ENCODE measurements around the gene GRB7.
"Not testable (repeated sequence)": the region's sequence is repeated elsewhere in the genome, so short reads cannot be mapped to it uniquely, and the experiment has no call there.

Gene GRB7

DNA sequence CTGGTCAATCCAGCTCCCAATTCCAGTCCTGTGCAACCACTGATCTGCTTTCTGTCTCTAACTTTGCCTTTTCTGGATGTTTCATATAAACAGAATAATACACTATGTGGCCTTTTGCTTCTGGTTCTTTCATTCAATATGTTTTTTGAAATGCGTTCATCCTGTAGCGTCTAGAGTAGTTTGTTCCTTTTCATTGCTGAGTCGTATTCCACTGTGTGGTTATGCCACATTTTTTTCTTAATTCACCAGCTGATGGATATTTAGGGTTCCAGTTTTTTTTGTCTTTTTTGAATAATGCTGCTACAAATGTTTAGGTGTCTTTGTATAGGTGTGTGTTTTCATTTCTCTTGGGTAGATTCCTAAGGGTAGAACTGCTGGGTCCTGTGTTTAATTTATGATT, 5.2 kb upstream of the GRB7 start:
- DNase-seq (ENCODE audit: low read depth in 2 of 2) = no peak

DNA sequence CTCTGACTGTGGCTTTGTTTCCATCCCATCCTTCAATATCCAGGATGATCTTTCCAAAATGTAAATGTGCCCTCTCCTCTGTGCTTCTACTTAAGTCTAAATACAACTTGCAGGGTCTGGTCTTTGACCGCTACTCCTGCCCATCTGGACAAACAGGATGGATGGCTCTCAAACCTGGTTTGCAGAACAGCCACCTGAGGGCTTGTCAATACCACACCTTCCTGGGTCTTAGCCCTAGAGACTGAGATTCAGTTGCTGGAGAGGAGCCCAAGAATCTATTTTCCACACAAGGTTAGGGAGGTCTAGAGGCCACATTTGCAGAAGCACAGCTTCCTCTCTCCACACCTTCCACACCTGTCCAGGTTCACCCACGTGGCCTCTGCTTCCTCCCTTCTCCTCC, 1.9 kb upstream of the GRB7 start:
- no peak for DNase-seq (ENCODE audit: low read depth in 2 of 2)

DNA sequence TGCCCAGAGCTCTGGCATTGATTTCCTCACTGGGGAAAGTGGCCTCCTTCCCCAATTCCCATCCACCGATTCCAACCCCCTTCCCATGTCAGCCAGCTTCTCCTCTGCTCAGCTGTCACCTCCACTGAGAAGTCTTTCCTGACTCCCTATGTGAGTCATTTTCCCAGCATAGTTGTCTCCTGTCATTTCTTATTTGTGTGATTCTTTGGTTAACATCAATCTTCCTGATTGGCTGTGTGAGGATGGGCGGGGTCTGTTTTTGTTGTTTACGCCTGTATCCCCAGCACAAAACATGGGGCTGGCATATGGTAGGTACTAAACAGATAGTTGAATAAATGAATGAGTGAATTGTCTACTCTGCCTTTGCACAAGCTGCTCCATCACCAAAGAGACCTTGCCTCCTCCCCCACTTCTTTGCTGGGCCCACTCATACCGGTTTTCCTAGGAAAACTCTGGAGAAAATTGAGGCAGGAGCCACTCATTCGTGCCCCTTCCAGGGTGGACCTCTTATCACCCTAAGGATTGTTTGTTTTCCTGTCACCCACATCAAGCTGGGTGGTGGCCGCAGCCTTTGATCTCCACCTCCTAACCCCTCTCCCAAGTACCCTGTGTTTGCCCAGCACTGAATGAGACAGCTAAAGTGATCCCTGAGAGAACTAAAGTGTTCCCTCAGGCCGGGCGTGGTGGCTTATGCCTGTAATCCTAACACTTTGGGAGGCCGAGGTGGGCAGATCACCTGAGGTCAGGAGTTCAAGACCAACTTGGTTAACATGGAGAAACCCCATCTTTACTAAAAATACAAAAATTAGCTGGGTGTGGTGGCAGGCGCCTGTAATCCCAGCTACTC, 1.2 kb upstream of the GRB7 start:
- no peak for DNase-seq (ENCODE audit: low read depth in 2 of 2)

DNA sequence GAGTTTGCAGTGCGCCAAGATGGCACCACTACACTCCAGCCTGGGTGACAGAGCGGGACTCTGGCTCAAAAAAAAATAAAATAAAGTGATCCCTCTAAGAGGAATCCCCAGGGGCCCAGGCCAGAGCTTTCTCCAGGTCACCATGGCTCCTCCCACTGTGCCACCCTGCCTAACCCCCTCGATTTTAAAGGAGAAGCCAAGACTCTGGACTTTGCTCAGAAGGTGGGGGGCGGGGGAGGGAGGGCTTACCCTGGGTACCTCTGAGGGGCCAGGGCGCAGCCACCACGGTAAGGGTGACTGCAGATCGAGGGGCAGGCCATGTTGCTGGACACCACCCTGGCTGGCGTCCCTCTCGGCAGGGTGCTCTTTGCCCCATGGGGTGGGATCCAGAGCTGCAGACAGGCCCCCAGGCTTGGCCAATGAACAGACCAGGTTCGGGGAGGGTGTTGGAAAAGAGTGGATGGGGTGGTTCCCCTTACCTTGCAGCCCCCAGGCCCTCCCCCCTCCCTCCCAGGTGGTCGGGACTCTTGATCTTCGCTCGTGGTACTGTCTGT, 455 bp upstream of the GRB7 start:
- DNase-seq (ENCODE audit: low read depth in 2 of 2) = no peak

DNA sequence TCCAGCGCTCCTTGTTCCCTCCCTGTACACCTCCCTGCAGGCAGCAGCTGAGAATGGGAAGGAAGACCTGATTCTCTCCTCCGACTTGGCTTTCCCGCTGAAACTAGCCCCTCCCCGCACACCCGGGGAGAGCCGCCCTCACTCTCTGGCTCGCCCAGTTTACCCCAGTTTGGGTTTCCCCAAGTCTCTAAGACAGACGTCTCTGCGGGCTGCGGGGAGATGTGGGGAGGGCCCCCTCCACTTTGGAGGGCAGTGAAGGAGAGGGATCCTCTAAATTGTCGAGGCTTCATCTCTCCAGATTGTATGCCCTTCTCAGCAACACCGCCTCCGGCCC, 797 bp downstream of the GRB7 start:
- no peak for DNase-seq (ENCODE audit: low read depth in 2 of 2)

DNA sequence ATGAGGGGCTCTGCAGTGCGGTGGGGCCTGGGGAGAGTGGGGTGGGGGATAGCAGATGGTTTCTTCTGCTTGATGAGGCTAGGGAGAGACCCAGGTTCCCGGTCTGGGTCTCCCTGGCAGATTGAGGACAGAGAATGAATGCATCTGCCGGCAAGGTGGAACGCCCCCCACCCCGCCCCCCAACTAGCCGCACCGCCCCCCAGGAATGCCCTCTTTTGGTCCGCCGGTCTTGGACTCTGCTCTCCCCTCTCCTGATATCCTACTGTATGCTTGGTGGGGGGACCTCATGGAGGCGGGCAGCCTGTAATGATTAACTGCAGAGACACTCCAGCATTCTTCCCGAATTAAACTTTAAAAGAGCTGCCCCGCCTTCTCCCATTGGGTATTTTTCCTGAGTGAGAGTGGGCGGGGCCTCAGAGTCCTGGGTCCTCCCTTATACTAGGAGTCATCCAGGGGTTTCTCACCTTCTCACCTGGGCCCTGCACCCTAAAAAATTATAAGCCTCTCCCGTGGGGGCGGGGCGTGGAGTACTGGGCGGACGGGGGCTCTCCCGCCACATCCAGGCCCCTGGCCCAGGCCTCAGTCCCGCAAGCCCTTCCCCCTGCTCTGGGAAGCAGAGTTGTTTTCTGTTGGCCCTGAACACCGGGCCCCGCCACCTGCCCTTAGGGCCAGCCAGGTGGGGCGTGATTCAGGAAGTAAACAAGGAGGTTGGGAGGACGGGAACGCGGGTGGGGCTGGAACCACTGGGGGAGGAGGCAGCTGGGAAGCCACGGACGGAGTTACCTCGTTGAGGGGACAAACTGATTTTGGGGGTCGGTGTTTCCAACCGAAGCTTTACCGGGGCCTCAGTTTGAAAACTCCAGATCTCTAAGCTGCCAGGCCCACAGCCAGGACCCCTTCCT, 1.5 kb downstream of the GRB7 start:
- DNase-seq (ENCODE audit: low read depth in 2 of 2) = no peak

DNA sequence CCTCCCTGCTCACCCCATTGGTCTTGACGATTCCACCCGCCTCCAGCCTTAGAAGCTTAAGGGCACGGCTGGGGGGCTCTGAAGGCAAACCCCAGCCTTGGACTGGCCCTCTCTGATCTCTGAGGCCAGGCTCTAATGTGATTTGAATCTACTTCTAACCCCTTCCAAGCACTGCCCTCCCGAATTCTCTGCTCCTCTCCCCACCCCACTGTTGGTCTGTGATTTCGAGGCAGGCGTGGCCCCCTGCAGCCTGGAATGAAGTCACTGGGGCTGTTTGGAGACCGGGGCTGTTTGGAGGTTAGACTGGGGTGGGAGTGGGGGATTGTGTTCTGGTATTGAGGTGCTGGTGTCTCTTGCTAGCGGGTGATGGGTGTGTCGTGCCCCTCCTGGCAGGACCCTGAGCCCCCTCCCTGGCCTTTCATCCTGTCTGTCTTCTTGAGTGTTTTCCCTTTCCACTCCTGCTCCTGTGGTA, 2.2 kb downstream of the GRB7 start:
- DNase-seq (ENCODE audit: low read depth in 2 of 2) = no peak

DNA sequence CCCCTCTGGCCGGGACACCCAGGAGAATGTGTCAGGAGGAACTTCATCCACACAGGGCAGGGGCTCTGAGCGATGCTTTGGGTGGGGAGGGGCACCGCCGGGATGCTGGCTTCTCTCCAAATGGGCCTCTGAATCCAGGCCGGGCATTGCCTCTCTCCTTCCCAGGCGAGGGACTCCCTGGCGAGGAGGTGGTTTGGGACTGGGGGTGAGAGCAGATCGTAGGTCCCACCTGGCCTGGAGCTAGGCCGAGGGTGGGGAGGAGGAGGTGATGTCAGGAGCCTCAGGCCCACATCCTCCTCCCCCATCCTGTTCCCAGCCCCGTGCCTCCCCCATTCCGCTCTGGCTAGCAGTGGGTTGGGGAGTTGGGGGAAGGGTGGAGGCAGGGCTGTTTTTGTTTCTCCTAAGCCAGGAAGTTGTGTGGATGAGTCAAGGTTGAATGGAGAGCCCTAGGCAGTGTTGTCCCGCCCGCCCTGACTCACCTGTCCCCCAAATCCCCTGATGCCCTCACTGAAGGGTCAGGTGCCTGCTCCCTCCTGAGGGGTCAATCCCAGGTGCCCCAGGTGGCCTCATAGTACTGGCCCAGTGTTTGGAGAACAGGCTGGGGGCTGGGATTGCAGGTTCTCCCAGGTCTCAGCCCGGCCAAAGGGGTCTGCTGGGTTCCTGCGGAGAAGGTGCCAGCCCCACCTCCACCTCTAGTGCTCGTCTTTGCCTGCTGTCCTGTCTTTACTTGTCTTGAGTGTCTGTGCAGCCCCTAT, 2.8 kb downstream of the GRB7 start:
- no peak for DNase-seq (ENCODE audit: low read depth in 2 of 2)

DNA sequence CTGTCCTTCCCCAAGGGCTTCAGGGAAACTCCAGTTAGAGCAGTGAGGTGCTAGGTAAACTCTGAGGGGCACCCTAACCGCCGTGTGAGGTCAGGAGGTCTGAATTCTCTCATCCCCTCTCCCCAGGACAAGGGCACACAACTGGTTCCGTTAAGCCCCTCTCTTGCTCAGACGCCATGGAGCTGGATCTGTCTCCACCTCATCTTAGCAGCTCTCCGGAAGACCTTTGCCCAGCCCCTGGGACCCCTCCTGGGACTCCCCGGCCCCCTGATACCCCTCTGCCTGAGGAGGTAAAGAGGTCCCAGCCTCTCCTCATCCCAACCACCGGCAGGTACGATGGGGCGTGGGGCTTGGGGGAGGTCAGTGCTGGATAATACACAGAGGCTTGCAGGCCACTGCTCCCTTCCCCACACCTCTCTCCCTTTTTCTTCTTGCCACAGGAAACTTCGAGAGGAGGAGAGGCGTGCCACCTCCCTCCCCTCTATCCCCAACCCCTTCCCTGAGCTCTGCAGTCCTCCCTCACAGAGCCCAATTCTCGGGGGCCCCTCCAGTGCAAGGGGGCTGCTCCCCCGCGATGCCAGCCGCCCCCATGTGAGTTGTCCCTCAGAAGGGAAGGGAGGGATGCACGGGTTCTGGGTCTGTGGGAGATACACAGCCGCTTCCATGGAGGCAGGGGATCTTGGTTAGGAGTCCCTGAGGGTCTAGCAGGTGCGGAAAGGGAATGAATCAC, 4.6 kb downstream of the GRB7 start:
- no peak for DNase-seq (ENCODE audit: low read depth in 2 of 2)

DNA sequence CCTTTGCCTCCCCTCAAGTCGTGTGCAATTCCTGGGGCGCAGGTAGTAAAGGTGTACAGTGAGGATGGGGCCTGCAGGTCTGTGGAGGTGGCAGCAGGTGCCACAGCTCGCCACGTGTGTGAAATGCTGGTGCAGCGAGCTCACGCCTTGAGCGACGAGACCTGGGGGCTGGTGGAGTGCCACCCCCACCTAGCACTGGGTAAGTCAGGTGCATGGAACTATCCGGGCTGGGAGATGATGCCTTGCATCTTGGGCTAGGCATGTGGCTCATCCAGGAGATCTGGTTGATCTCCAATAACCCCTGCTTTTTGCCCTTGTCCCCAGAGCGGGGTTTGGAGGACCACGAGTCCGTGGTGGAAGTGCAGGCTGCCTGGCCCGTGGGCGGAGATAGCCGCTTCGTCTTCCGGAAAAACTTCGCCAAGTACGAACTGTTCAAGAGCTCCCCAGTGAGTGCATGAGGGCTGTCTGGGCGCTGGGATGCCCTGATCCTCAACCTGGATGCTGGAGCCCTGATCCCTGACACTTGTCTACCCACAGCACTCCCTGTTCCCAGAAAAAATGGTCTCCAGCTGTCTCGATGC, 5.2 kb downstream of the GRB7 start:
- no peak for DNase-seq (ENCODE audit: low read depth in 2 of 2)

DNA sequence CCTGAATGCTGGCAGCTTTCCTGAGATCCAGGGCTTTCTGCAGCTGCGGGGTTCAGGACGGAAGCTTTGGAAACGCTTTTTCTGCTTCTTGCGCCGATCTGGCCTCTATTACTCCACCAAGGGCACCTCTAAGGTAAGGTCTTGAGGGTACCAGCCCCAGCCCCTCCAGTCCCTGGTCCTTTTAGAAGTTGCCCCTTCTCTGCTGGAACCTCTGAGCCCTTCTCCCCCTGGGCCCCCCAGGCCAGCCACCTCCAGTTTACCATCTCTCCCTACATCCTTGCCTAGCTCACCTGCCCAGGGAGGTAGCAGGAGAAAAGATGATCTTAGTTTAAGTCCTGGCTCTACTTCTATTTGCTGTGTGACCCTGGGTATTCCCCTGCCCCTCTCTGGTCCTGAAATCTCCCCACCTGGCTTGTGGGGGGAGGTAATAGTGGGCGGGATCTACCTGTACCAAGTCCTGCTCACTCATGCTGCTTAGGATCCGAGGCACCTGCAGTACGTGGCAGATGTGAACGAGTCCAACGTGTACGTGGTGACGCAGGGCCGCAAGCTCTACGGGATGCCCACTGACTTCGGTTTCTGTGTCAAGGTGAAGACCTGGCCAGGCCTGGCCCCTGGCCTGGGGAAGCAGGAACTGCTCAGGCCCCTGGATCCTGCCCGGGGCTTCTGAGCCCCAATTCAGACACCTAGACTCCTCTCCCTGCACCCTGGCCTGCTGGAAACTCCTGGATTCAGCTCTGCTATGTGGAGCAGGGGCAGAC, 6.5 kb downstream of the GRB7 start:
- no peak for DNase-seq (ENCODE audit: low read depth in 2 of 2)

DNA sequence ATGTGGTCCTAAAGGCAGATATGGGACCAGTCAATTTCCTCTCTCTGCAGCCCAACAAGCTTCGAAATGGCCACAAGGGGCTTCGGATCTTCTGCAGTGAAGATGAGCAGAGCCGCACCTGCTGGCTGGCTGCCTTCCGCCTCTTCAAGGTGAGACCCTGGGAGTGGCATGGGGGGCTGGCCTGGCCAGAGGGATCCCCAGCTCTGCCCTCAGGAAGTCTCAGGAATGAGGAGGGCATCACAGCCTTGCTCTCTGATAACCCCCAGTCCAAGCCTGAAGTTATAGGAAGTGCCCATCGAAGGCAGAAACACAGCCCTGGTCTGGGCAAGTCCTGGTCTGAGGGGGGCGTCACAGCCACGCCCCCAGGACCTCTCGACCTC, 7.1 kb downstream of the GRB7 start:
- no peak for DNase-seq (ENCODE audit: low read depth in 2 of 2)

DNA sequence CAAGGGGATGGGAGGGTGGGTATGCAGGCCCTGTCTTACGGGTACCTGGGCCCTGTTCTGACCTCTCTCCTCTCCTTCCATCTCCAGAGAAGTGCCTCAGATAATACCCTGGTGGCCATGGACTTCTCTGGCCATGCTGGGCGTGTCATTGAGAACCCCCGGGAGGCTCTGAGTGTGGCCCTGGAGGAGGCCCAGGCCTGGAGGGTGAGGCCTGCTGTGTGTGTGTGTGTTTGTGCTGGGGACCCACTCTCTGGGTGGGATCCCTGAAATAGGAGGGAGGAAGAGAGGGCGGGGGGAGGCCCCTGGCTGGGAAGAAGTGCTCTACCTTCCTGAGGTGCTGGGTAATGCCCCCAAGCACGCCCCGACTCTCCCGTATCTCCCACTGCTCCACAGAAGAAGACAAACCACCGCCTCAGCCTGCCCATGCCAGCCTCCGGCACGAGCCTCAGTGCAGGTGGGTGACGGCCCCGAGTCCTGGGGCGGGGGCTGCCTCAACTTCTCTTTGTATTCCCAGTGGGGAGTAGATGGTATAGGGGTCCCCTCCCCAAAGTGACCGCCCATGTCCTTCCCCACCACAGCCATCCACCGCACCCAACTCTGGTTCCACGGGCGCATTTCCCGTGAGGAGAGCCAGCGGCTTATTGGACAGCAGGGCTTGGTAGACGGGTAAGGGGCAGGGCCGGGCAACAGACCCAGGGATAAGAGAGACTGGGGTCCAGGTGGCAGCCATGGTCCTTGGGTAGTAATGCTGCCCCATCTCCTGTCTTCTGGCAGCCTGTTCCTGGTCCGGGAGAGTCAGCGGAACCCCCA, 7.8 kb downstream of the GRB7 start:
- no peak for DNase-seq (ENCODE audit: low read depth in 2 of 2)

DNA sequence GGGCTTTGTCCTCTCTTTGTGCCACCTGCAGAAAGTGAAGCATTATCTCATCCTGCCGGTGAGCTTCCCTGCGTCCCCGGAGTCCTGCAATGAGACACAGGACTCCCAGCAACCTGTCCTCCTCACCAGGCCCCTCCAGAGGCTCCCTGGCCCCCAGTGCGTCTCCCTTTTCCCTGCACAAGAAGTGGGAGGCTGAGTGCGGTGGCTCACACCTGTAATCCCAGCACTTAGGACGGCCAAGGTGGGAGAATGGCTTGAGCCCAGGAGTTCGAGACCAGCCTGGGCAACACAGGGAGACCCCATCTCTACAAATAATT, 8.4 kb downstream of the GRB7 start:
- DNase-seq (ENCODE audit: low read depth in 2 of 2) = no peak

DNA sequence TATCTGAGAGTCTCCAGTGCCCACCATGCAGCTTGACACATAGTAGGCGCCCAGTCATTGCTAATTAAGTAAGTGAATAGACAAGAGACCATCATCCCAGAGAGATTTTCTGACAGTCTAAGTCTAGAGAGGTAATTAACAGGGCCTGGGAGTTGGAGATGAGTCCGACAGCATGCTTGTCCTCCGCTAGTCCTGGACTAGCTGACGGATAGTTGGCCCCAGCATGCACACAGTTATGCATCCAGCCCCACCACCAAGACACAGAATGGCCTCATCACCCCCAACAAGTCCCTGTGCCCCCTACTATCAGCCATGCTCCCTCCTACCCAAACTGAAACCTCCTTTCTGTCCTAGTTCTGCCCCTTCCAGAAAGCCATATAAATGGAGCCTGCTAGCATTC, 10.0 kb downstream of the GRB7 start:
- DNase-seq (ENCODE audit: low read depth in 2 of 2) = no peak

DNA sequence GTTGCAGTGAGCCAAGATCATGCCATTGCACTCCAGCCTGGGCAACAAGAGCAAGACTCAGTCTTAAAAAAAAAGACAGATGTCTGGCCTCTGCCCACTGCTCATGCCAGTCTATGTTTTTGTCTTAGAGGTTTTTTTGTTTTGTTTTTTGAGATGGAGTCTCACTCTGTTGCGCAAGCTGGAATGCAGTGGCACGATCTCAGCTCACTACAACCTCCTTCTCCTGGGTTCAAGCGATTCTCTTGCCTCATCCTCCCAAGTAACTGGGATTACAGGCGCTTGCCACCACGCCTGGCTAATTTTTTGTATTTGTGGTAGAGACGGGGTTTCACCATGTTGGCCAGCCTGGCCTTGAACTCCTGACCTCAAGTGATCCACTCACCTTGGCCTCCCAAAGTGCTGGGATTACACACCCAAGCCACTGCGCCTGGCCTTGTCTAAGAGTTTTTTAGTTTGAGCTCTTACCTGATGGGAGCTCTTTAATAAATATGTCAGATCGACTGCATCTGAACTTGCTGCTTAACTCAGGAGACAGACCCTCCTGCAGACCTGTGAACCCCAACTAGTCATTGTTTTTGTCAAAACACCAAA, 10.8 kb downstream of the GRB7 start:
- DNase-seq (ENCODE audit: low read depth in 2 of 2) = not testable (repeated sequence)

DNA sequence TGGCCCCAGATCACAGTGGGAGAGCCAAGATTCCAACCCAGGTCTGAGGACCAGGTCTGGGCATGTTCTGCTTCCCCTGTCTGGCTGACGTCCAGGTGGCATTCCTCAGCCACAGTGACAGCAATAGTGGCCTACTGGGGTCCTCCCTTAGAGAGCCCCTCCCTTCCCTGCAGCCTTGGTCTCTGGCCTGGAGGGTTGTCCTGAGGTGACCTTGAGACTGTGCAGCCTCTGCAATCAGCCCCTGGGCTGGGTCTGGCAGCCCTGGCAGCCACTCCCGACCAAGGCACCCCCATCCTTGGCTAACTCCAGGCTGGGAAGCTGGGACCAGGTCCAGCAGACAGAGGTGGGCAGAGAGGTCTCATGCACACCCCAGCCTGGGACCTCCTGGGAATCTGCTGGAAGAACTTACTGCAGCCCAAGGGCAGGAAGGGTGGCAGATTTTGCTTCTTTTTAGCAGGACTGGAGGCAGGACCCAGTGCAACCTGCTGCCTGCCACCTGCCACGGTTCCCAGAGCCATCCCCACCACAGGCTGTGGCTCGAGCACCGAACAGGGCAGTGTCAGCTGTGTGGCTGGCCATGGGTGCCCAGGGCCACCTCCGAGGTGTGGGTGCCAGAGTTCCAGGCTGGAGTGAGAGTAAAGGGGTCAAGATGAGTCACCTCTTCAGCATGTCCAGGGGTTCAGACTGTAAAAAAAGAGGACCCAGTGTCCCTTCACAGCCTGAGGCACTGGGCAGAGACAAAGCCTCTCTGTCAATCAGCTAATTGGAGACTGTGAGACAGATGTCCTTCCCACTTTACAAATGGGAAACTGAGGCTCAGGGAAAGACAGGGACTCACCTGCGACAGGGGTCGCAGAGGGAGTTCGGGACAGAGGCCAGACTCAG, 12.6 kb downstream of the GRB7 start:
- no peak for DNase-seq (ENCODE audit: low read depth in 2 of 2)

DNA sequence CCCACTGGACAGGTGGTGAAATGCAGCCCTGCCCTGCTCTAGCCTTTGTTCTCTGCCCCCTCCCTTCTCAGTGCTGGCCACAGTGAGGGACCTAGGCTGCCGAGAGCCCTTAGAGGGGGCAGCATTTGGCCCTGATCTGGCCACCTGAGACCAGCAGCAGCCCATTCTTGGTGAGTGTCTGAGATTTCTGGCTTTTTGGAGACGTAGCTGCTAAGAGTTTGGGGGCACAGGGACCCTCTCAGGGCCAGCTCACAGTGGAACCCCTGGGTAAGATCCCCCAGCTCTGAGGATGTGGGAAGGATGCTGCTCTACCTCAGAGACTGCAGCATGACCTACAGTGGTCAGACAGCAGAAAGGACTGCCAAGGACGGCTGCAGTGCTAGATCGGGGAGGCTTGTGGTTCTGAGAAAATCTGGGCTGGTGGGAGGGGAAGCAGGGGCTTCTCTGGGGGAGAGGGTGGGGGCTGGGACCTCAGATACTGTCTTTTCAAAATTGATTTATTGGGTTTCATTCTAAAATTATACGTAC, 13.3 kb downstream of the GRB7 start:
- DNase-seq (ENCODE audit: low read depth in 2 of 2) = no peak

Measured in stimulated activated CD4-positive, alpha-beta T cell treated with anti-CD3 and anti-CD28 coated beads, Interleukin-1b, Interleukin-23, amount 100 ng/mL, for 1 hour (primary cell).